PC-9 (cell line): Measurements from ENCODE around the gene PRKAG2. TPM values are rescaled to one million over a fixed set of nuclear protein-coding genes. Genes with fewer than 3 reads are reported as not detected.

Source experiments
- BruUV-seq: library from RNA; stranded (reverse); fragments of 400-500 nt; replicated peaks from 2 replicates; lab custom pipeline; 2021; lab: Mats Ljungman, UMichigan
- CTCF ChIA-PET: fragments of 300-600 bp; sonication (Branson Sonifier 250); formaldehyde crosslinking; loops from one replicate; lab custom pipeline; 2022; ENCODE audit warnings: antibody characterized with exemption; lab: Charles Lee
- POLR2A ChIA-PET: fragments of 300-600 bp; sonication (Branson Sonifier 250); formaldehyde crosslinking; loops from one replicate; lab custom pipeline; 2022; ENCODE audit warnings: antibody characterized with exemption; ENCODE audit not compliant: unreplicated experiment; lab: Charles Lee
- DNase-seq, 2 experiments: peaks; one replicate each; pipeline versions ENCODE4 v3.0.0 to v3.0.0-alpha.2; 2015 to 2022; ENCODE audit warnings: mixed read lengths in 1 of 2
- H2AFZ ChIP-seq: fragments of 200-600 bp; sonication (generic); 2 replicates; pipeline ENCODE4 v1.8.1; 2017; ENCODE audit warnings: antibody characterized with exemption
- H3F3A ChIP-seq: fragments of 200-600 bp; sonication (generic); 2 replicates; pipeline ENCODE4 v1.8.1; 2017; ENCODE audit warnings: antibody characterized with exemption, mild to moderate bottlenecking, low read depth; ENCODE audit not compliant: insufficient read depth
- H3K27ac ChIP-seq: fragments of 200-600 bp; sonication (generic); 2 replicates; pipeline ENCODE4 v1.6.1; 2016; ENCODE audit warnings: mixed run types
- H3K27me3 ChIP-seq: fragments of 200-600 bp; sonication (generic); 2 replicates; pipeline ENCODE4 v1.6.1; 2016; ENCODE audit warnings: low read depth, mixed run types; ENCODE audit not compliant: insufficient read depth
- H3K36me3 ChIP-seq: fragments of 200-600 bp; sonication (generic); 2 replicates; pipeline ENCODE4 v1.6.1; 2016; ENCODE audit warnings: low read depth, mixed run types
- H3K4me1 ChIP-seq: fragments of 200-600 bp; sonication (generic); replicated peaks from 2 replicates; pipeline ENCODE4 v1.6.1; 2016; ENCODE audit warnings: mixed run types; ENCODE audit not compliant: insufficient read depth
- H3K4me2 ChIP-seq: fragments of 200-600 bp; sonication (generic); 2 replicates; pipeline ENCODE4 v1.6.1; 2017; ENCODE audit warnings: mixed run types
- H3K4me3 ChIP-seq: fragments of 200-600 bp; sonication (generic); 2 replicates; pipeline ENCODE4 v1.6.1; 2016; ENCODE audit warnings: mixed run types
- H3K79me2 ChIP-seq: fragments of 200-600 bp; sonication (generic); 2 replicates; pipeline ENCODE4 v1.6.1; 2017; ENCODE audit warnings: low read depth, mixed run types
- H3K9me2 ChIP-seq: fragments of 200-600 bp; sonication (generic); 2 replicates; pipeline ENCODE4 v1.8.1; 2017; ENCODE audit warnings: mild to moderate bottlenecking; ENCODE audit not compliant: insufficient read depth
- H3K9me3 ChIP-seq: fragments of 200-600 bp; sonication (generic); 2 replicates; pipeline ENCODE4 v1.8.1; 2016; ENCODE audit warnings: low read depth; ENCODE audit not compliant: insufficient read depth
- H4K20me1 ChIP-seq: fragments of 200-600 bp; sonication (generic); 2 replicates; pipeline ENCODE4 v1.8.1; 2017; ENCODE audit not compliant: insufficient read depth
- EZH2 ChIP-seq: fragments of 200-600 bp; sonication (generic); IDR thresholded peaks from 2 replicates; pipeline ENCODE4 v1.8.0; 2017; ENCODE audit warnings: antibody characterized with exemption, low read depth
- intact Hi-C: fragments of 100-400 bp; cut with micrococcal nuclease; formaldehyde crosslinking; loops from one replicate; pipeline ENCODE4 v1.10.0; 2022; ENCODE audit not compliant: unreplicated experiment
- total RNA-seq: library from RNA; stranded (reverse); gene quantifications from 2 replicates; pipeline ENCODE4 v1.2.3, GENCODE V29; 2021
- TF ChIP-seq, protein P1 (sequence below): fragments of 200-600 bp; sonication (generic); conservative IDR thresholded peaks from 2 replicates; pipeline ENCODE4 v1.6.1; 2017; ENCODE audit warnings: mixed run types, antibody characterized with exemption, mild to moderate bottlenecking, moderate library complexity

The PRKAG2 gene
- total RNA-seq, 1 experiment from 2014 or later, result 37.3 TPM

DNA sequence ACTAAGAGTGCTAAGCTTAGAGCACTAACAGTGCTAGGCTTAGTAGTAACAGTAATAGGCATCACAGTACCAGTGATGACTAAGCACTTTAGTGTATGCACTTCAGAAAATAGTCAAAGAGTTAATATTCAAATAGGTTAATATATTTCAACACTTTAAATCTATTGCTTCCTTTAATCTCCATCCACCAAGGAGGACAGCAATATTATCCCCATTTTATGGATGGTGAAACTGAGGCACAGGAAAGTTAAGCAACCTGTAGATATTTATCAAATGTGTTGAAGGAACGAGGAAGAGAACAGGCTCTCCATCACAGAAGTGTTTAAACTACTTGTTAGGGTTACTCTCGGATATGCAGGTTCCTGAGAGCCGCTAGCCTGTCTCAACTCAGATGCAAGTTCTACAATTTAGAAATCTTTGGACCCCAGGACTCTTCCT is 165.5 kb downstream of the PRKAG2 start:
- no peaks in the 10 kb centered on the region for H3K27me3 ChIP-seq
- no peaks in the 10 kb centered on the region for H3F3A ChIP-seq
- H3K9me3 ChIP-seq, result no peaks in the 10 kb centered on the region
- CTCF ChIA-PET, result no interaction called here
- H3K4me2 ChIP-seq, result no peak overlapping the region
- H2AFZ ChIP-seq, result no peak overlapping the region
- TF ChIP-seq, protein P1, sequence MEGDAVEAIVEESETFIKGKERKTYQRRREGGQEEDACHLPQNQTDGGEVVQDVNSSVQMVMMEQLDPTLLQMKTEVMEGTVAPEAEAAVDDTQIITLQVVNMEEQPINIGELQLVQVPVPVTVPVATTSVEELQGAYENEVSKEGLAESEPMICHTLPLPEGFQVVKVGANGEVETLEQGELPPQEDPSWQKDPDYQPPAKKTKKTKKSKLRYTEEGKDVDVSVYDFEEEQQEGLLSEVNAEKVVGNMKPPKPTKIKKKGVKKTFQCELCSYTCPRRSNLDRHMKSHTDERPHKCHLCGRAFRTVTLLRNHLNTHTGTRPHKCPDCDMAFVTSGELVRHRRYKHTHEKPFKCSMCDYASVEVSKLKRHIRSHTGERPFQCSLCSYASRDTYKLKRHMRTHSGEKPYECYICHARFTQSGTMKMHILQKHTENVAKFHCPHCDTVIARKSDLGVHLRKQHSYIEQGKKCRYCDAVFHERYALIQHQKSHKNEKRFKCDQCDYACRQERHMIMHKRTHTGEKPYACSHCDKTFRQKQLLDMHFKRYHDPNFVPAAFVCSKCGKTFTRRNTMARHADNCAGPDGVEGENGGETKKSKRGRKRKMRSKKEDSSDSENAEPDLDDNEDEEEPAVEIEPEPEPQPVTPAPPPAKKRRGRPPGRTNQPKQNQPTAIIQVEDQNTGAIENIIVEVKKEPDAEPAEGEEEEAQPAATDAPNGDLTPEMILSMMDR, result no peak
- no peak for TF ChIP-seq EZH2
- POLR2A ChIA-PET, result no interaction called here
- no peaks in the 10 kb centered on the region for H3K36me3 ChIP-seq
- BruUV-seq, result no TSS peak
- peaks cover 2% of the 10 kb centered on the region for H3K4me1 ChIP-seq
- H4K20me1 ChIP-seq, result no peaks in the 10 kb centered on the region
- H3K9me2 ChIP-seq, result no peaks in the 10 kb centered on the region
- H3K4me3 ChIP-seq, result no peak overlapping the region
- H3K27ac ChIP-seq, result no peak overlapping the region
- intact Hi-C loops, result no loop called here
- H3K79me2 ChIP-seq, result no peaks in the 10 kb centered on the region
- DNase-seq, result no peak

DNA sequence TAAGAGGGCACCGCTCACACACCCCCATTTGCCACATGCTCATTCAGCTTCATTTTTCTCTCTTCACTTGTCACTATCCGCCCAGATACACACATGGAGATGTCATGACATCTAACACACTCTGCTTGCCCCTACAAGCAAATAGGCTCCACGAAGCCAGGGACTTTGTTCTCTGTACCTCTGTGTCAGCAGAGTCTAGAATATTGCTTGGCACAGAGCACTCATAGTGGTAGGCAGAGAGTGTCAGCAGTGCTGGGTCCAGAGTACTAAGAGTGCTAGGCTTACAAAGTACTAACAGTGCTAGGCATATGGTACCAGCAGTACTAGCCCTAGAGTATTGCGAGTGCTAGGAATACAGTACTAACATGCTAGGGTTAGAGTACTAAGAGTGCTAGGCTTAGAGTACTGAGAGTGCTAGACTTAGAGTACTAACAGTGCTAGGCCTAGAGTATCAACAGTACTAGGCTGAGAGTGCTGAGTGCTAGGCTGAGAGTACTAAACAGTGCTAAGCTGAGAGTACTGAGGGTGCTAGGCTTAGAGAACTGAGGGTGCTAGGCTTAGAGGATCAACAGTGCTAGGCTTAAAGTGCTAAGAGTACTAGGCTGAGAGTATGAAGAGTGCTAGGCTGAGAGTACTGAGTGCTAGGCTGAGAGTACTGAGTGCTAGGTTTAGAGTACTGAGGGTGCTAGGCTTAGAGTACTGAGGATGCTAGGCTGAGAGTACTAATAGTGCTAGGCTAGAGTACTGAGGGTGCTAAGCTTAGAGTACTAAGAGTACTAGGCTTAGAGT is 166.1 kb downstream of the PRKAG2 start:
- H3K27me3 ChIP-seq, result no peaks in the 10 kb centered on the region
- peaks cover 8% of the 10 kb centered on the region for H3K4me1 ChIP-seq
- no peak for DNase-seq
- no peaks in the 10 kb centered on the region for H3K9me3 ChIP-seq
- no TSS peak for BruUV-seq
- no peaks in the 10 kb centered on the region for H4K20me1 ChIP-seq
- TF ChIP-seq, protein P1, result no peak
- TF ChIP-seq EZH2, result no peak
- H2AFZ ChIP-seq, result no peak overlapping the region
- intact Hi-C loops, result no loop called here
- H3F3A ChIP-seq, result no peaks in the 10 kb centered on the region
- H3K36me3 ChIP-seq, result no peaks in the 10 kb centered on the region
- no peak overlapping the region for H3K27ac ChIP-seq
- CTCF ChIA-PET, result no interaction called here
- POLR2A ChIA-PET, result no interaction called here
- no peaks in the 10 kb centered on the region for H3K9me2 ChIP-seq
- no peak overlapping the region for H3K4me2 ChIP-seq
- H3K79me2 ChIP-seq, result no peaks in the 10 kb centered on the region
- H3K4me3 ChIP-seq, result no peak overlapping the region

DNA sequence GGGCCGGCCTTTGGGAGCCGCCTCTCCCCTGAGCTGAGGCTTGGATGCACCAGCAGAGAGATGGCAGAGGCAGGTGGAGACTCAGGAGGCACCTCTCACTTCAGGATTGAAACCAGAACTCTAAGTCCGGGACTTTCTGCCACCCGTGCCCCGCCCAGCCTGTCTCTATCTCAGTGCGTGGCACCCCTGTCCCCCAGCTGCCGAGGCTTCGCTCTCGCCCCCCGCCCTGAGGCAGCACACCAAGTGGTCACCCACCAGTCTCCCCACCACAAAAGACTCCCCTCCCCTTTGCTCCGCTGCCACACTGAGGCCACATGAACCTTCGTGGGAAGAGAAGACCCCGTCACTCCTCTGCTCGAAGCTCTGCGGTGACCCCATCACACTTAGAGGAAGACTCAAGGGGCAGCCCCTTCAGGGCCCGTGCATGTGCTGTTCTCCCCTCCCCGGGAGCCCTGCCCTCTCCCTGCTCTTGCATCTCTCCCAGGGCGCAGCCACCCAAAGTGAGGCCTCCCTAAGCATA is 166.7 kb downstream of the PRKAG2 start:
- Histone ChIP-seq H2AFZ (no peak overlapping the region), H3K4me2 (no peak overlapping the region), H3K27me3 (no peaks in the 10 kb centered on the region), H3K4me1 (peaks cover 15% of the 10 kb centered on the region), H3K9me2 (no peaks in the 10 kb centered on the region), H3K36me3 (no peaks in the 10 kb centered on the region), H3K4me3 (no peak overlapping the region), H4K20me1 (no peaks in the 10 kb centered on the region), H3K9me3 (no peaks in the 10 kb centered on the region), H3K27ac (no peak overlapping the region), H3F3A (peaks cover 6% of the 10 kb centered on the region; the same call in 1 of the 2 replicates), H3K79me2 (no peaks in the 10 kb centered on the region)
- POLR2A ChIA-PET, result no interaction called here
- CTCF ChIA-PET, result interaction anchor here (0.5 kb wide), 1 partner anchor 395 kb away, joined by 3 read pairs; no protein-coding TSS in a partner anchor
- intact Hi-C loops, result no loop called here
- DNase-seq, result no peak
- no TSS peak for BruUV-seq
- TF ChIP-seq, protein P1, result no peak
- no peak for TF ChIP-seq EZH2
